Activated naive CD4-positive, alpha-beta T cell treated with anti-CD3 and anti-CD28 coated beads, Interleukin-2, amount 50 U/mL, for 72 hours (primary cell): Measurements from ENCODE around the gene TAS2R41. TPM values are rescaled to one million over a fixed set of nuclear protein-coding genes. Genes with fewer than 3 reads are reported as not detected.

Experiments
- ATAC-seq, 2 donors: fragments of 150-1000 bp; cut with Tn5 transposase; 2 replicates each; pipeline ENCODE4 v1.10.0; 2021; ENCODE audit warnings: mild to moderate bottlenecking in 2 of 2, moderate library complexity in 2 of 2
- DNase-seq, 2 donors: peaks; one replicate each; pipeline ENCODE4 v3.0.0; 2021 to 2022; ENCODE audit warnings: low spot score in 2 of 2
- H3K27ac Mint-ChIP-seq, 2 donors: one replicate each; pipeline ENCODE4 v1.8.0; 2022; ENCODE audit warnings: mild to moderate bottlenecking in 2 of 2, mixed read lengths in 2 of 2
- H3K36me3 Mint-ChIP-seq, 2 donors: one replicate each; pipeline ENCODE4 v1.8.0; 2022; ENCODE audit warnings: mixed read lengths in 2 of 2
- H3K9me3 Mint-ChIP-seq, 2 donors: one replicate each; pipeline ENCODE4 v1.8.0; 2022; ENCODE audit warnings: mixed read lengths in 2 of 2
- total RNA-seq, 2 donors: library from RNA; stranded (reverse); gene quantifications; one replicate each; pipeline ENCODE4 v1.2.3, GENCODE V29; 2022

TAS2R41 gene
- total RNA-seq, 2 donors from 2014 or later = not detected

GRCh38 chr7:143499743-143500348 is 22.2 kb downstream of the TAS2R41 start:
- DNase-seq (no peak), ATAC-seq (no peak)
- no peaks in the 10 kb centered on the region for H3K9me3 Mint-ChIP-seq
- H3K36me3 Mint-ChIP-seq = peaks cover 0 to 8% of the 10 kb centered on the region in 2 donors
- H3K27ac Mint-ChIP-seq = no peak overlapping the region

- no peak for DNase-seq
- Mint-ChIP-seq H3K9me3 (peaks cover 0 to 18% of the 10 kb centered on the region in 2 donors), H3K36me3 (peaks cover 0 to 12% of the 10 kb centered on the region in 2 donors), H3K27ac (no peak overlapping the region)
- ATAC-seq = no peak
Measured at GRCh38 chr7:143503261-143503660, 25.6 kb downstream of the TAS2R41 start.

GRCh38 chr7:143504215-143504936 is 26.7 kb downstream of the TAS2R41 start:
- Mint-ChIP-seq H3K36me3 (peaks cover 0 to 12% of the 10 kb centered on the region in 2 donors), H3K27ac (no peak overlapping the region), H3K9me3 (peaks cover 0 to 18% of the 10 kb centered on the region in 2 donors)
- ATAC-seq = no peak
- DNase-seq = no peak

GRCh38 chr7:143504937-143505297 is 27.2 kb downstream of the TAS2R41 start:
- DNase-seq (no peak), ATAC-seq (no peak)
- H3K27ac Mint-ChIP-seq = no peak overlapping the region
- peaks cover 0 to 18% of the 10 kb centered on the region in 2 donors for H3K9me3 Mint-ChIP-seq
- peaks cover 0 to 12% of the 10 kb centered on the region in 2 donors for H3K36me3 Mint-ChIP-seq

GRCh38 chr7:143505838-143506237 is 28.2 kb downstream of the TAS2R41 start:
- H3K27ac Mint-ChIP-seq = no peak overlapping the region
- H3K9me3 Mint-ChIP-seq = peaks cover 0 to 18% of the 10 kb centered on the region in 2 donors
- DNase-seq = no peak
- peaks cover 0 to 12% of the 10 kb centered on the region in 2 donors for H3K36me3 Mint-ChIP-seq
- peak; percentile 22 to 48 for ATAC-seq

GRCh38 chr7:143507094-143507518 is 29.4 kb downstream of the TAS2R41 start:
- DNase-seq = no peak
- peak; percentile 53 to 64 for ATAC-seq
- Mint-ChIP-seq H3K9me3 (peaks cover 0 to 18% of the 10 kb centered on the region in 2 donors), H3K36me3 (peaks cover 0 to 12% of the 10 kb centered on the region in 2 donors), H3K27ac (peak overlapping the region in 1 of 2 donors; percentile 39)

GRCh38 chr7:143507534-143508055 is 29.9 kb downstream of the TAS2R41 start:
- peaks cover 0 to 18% of the 10 kb centered on the region in 2 donors for H3K9me3 Mint-ChIP-seq
- DNase-seq (no peak), ATAC-seq (peak; percentile 22 to 61)
- no peak overlapping the region for H3K27ac Mint-ChIP-seq
- peaks cover 0 to 12% of the 10 kb centered on the region in 2 donors for H3K36me3 Mint-ChIP-seq

GRCh38 chr7:143510854-143511592 is 33.4 kb downstream of the TAS2R41 start:
- ATAC-seq (no peak), DNase-seq (no peak)
- Mint-ChIP-seq H3K36me3 (peaks cover 0 to 12% of the 10 kb centered on the region in 2 donors), H3K27ac (no peak overlapping the region), H3K9me3 (peaks cover 0 to 10% of the 10 kb centered on the region in 2 donors)

- Mint-ChIP-seq H3K27ac (no peak overlapping the region), H3K36me3 (peaks cover 0 to 6% of the 10 kb centered on the region in 2 donors), H3K9me3 (peaks cover 0 to 5% of the 10 kb centered on the region in 2 donors)
- no peak for ATAC-seq
- DNase-seq = no peak
Measured at GRCh38 chr7:143511593-143512047, 33.9 kb downstream of the TAS2R41 start.

- Mint-ChIP-seq H3K9me3 (peaks cover 0 to 3% of the 10 kb centered on the region in 2 donors), H3K27ac (no peak overlapping the region), H3K36me3 (no peaks in the 10 kb centered on the region)
- ATAC-seq = no peak
- no peak for DNase-seq
Measured at GRCh38 chr7:143512488-143513340, 35.0 kb downstream of the TAS2R41 start.

GRCh38 chr7:143514487-143514886 is 36.8 kb downstream of the TAS2R41 start:
- Mint-ChIP-seq H3K9me3 (no peaks in the 10 kb centered on the region), H3K27ac (no peak overlapping the region), H3K36me3 (no peaks in the 10 kb centered on the region)
- ATAC-seq (no peak), DNase-seq (no peak)

- DNase-seq (no peak), ATAC-seq (no peak)
- no peaks in the 10 kb centered on the region for H3K36me3 Mint-ChIP-seq
Measured at GRCh38 chr7:143514995-143515735, 37.5 kb downstream of the TAS2R41 start.

GRCh38 chr7:143516981-143517380 is 39.3 kb downstream of the TAS2R41 start:
- no peak for DNase-seq
- no peak for ATAC-seq
- H3K36me3 Mint-ChIP-seq = no peaks in the 10 kb centered on the region
- H3K9me3 Mint-ChIP-seq = no peaks in the 10 kb centered on the region
- no peak overlapping the region for H3K27ac Mint-ChIP-seq

More at GRCh38 chr7:143514995-143515735, 37.5 kb downstream of the TAS2R41 start:
- no peaks in the 10 kb centered on the region for H3K9me3 Mint-ChIP-seq
- H3K27ac Mint-ChIP-seq = no peak overlapping the region

GRCh38 chr7:143518521-143518920 is 40.8 kb downstream of the TAS2R41 start:
- no peaks in the 10 kb centered on the region for H3K9me3 Mint-ChIP-seq
- ATAC-seq (no peak), DNase-seq (no peak)
- H3K36me3 Mint-ChIP-seq = no peaks in the 10 kb centered on the region
- H3K27ac Mint-ChIP-seq = no peak overlapping the region

GRCh38 chr7:143518941-143519340 is 41.3 kb downstream of the TAS2R41 start:
- no peaks in the 10 kb centered on the region for H3K9me3 Mint-ChIP-seq
- H3K27ac Mint-ChIP-seq = no peak overlapping the region
- ATAC-seq (no peak), DNase-seq (no peak)
- no peaks in the 10 kb centered on the region for H3K36me3 Mint-ChIP-seq
